Measurements from ENCODE around the gene KRT23.

DNA sequence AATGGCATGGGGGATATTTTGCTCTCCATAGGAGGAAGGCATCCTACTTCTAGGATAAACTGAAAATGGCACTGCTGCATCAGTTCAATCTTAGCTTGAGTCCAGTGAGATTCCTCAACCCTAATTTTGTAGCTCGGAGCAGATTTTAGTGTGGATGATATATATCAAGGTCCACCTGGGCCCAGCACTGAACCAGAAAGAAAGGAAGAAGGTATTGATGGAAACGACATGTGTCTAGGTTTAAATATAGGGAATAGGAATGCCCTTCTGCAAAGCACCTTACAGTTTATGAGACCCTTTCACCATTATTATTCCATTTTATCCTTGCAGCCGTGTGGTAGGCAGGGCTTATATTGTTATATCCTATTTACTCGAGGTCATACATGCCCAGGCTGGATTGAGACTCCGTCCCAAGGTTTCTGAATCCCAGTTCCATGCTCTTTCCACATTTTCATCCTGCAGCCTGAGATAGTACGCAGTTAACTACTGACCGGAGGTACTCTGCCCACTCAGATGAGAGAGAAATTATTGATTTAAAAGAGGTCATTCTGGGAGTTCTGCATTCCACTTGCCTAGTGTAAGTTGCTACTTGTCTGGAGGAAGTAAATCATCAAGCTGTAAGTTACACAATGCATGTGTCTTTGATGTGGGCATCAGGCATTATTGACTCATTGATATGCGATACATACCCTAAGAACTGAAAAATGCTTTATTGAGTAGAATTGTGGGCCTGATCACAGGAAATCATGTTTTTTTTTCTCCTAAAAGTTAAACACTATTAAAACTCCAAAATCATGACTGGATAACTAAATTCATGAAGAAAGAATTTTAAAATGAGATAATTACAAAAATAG lies 19.2 kb upstream of the KRT23 start:
- TF ChIP-seq, protein P1, sequence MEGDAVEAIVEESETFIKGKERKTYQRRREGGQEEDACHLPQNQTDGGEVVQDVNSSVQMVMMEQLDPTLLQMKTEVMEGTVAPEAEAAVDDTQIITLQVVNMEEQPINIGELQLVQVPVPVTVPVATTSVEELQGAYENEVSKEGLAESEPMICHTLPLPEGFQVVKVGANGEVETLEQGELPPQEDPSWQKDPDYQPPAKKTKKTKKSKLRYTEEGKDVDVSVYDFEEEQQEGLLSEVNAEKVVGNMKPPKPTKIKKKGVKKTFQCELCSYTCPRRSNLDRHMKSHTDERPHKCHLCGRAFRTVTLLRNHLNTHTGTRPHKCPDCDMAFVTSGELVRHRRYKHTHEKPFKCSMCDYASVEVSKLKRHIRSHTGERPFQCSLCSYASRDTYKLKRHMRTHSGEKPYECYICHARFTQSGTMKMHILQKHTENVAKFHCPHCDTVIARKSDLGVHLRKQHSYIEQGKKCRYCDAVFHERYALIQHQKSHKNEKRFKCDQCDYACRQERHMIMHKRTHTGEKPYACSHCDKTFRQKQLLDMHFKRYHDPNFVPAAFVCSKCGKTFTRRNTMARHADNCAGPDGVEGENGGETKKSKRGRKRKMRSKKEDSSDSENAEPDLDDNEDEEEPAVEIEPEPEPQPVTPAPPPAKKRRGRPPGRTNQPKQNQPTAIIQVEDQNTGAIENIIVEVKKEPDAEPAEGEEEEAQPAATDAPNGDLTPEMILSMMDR (conservative IDR thresholded peaks at IDR 0.05; ENCODE audit: low read length) = no peak
- TF ChIP-seq EZH2phosphoT487 (IDR thresholded peaks at IDR 0.05; ENCODE audit: borderline replicate concordance) = no peak
